ENCODE measurements around the gene PLA1A.
A peak's percentile ranks its signal among the peaks of the same experiment; 100 is the strongest.
"Not testable (repeated sequence)": the region's sequence is repeated elsewhere in the genome, so short reads cannot be mapped to it uniquely, and the experiment has no call there.

Gene PLA1A

GRCh38 chr3:119597548-119598288, at the start of gene PLA1A:
Gene PLA1A, plus strand, starts transcription at chr3:119597885. Its CDS starts 29 bp downstream, at chr3:119597914.
- DNase-seq = no peak

- no peak for DNase-seq
Measured at GRCh38 chr3:119548341-119548740, 49.3 kb upstream of the PLA1A start.

GRCh38 chr3:119550192-119550910, 47.3 kb upstream of the PLA1A start:
- no peak for DNase-seq

- DNase-seq = no peak
Measured at GRCh38 chr3:119551598-119551997, 46.1 kb upstream of the PLA1A start.

- DNase-seq = not testable (repeated sequence)
Measured at GRCh38 chr3:119552928-119553327, 44.8 kb upstream of the PLA1A start.

- DNase-seq = no peak
Measured at GRCh38 chr3:119553823-119554415, 43.8 kb upstream of the PLA1A start.

GRCh38 chr3:119555309-119555735, 42.4 kb upstream of the PLA1A start:
- no peak for DNase-seq

GRCh38 chr3:119555929-119556328, 41.8 kb upstream of the PLA1A start:
- DNase-seq = no peak

- no peak for DNase-seq
Measured at GRCh38 chr3:119557192-119557876, 40.4 kb upstream of the PLA1A start.

- no peak for DNase-seq
Measured at GRCh38 chr3:119557877-119558269, 39.8 kb upstream of the PLA1A start.

- DNase-seq = no peak
Measured at GRCh38 chr3:119558626-119559317, 38.9 kb upstream of the PLA1A start.

- no peak for DNase-seq
Measured at GRCh38 chr3:119559441-119559963, 38.2 kb upstream of the PLA1A start, which contains the start of gene CD80. Gene CD80, minus strand, starts transcription at chr3:119559614. Its CDS starts 1,886 bp downstream, at chr3:119557728.

- no peak for DNase-seq
Measured at GRCh38 chr3:119560160-119560559, 37.5 kb upstream of the PLA1A start.

- no peak for DNase-seq
Measured at GRCh38 chr3:119562307-119562961, 35.3 kb upstream of the PLA1A start.

- not testable (repeated sequence) for DNase-seq
Measured at GRCh38 chr3:119563334-119563733, 34.4 kb upstream of the PLA1A start.

GRCh38 chr3:119569156-119569555, 28.5 kb upstream of the PLA1A start:
- no peak for DNase-seq

- no peak for DNase-seq
Measured at GRCh38 chr3:119570229-119570628, 27.5 kb upstream of the PLA1A start.

GRCh38 chr3:119571230-119571629, 26.5 kb upstream of the PLA1A start:
- DNase-seq = no peak

- no peak for DNase-seq
Measured at GRCh38 chr3:119571688-119572087, 26.0 kb upstream of the PLA1A start.

- DNase-seq = no peak
Measured at GRCh38 chr3:119575507-119575906, 22.2 kb upstream of the PLA1A start.

- peak; percentile 20 for DNase-seq
Measured at GRCh38 chr3:119579366-119580066, 18.2 kb upstream of the PLA1A start, which contains the start of gene ADPRH. Gene ADPRH, plus strand, starts transcription at chr3:119579492. Its CDS starts 2,678 bp downstream, at chr3:119582170.
